Epithelial cell of prostate (primary cell): ENCODE results near the gene SLC38A2.

Source experiments
- DNase-seq: peaks from one replicate; pipeline ENCODE4 v3.0.0-alpha.2; 2011; ENCODE audit warnings: low read depth, low spot score
- H3K27ac ChIP-seq: fragments of 450-650 bp; 2 replicates; pipeline ENCODE4 v1.5.1; 2017; ENCODE audit warnings: mild to moderate bottlenecking

The SLC38A2 gene

GRCh38 chr12:46363582-46364299 is 8.8 kb downstream of the SLC38A2 start:
- DNase-seq: no peak
- peak overlapping the region; percentile 98 for H3K27ac ChIP-seq

GRCh38 chr12:46362895-46363581 is 9.5 kb downstream of the SLC38A2 start:
- DNase-seq: no peak
- peak overlapping the region; percentile 98 for H3K27ac ChIP-seq

- DNase-seq: no peak
- peak overlapping the region; percentile 98 for H3K27ac ChIP-seq
These were observed 10.9 kb downstream of the SLC38A2 start for GRCh38 chr12:46361667-46362034.

- peak overlapping the region; percentile 98 for H3K27ac ChIP-seq
- DNase-seq: no peak
These were observed 11.5 kb downstream of the SLC38A2 start for GRCh38 chr12:46360908-46361666.

GRCh38 chr12:46360370-46360769 is 12.2 kb downstream of the SLC38A2 start:
- H3K27ac ChIP-seq: peak overlapping the region; percentile 98
- no peak for DNase-seq

GRCh38 chr12:46359667-46360280 is 12.8 kb downstream of the SLC38A2 start:
- DNase-seq: no peak
- peak overlapping the region; percentile 98 for H3K27ac ChIP-seq

GRCh38 chr12:46358791-46359666 is 13.5 kb downstream of the SLC38A2 start:
- DNase-seq: no peak
- H3K27ac ChIP-seq: peak overlapping the region; percentile 98

GRCh38 chr12:46358325-46358700 is 14.3 kb downstream of the SLC38A2 start:
- no peak for DNase-seq
- H3K27ac ChIP-seq: peak overlapping the region; percentile 98

- DNase-seq: peak; percentile 87
- peak overlapping the region; percentile 98 for H3K27ac ChIP-seq
These were observed 14.9 kb downstream of the SLC38A2 start for GRCh38 chr12:46357438-46358324.

GRCh38 chr12:46356655-46357437 is 15.7 kb downstream of the SLC38A2 start:
- DNase-seq: no peak

GRCh38 chr12:46354802-46355199 is 17.8 kb downstream of the SLC38A2 start:
- H3K27ac ChIP-seq: no peak overlapping the region
- DNase-seq: no peak

More at GRCh38 chr12:46356655-46357437, 15.7 kb downstream of the SLC38A2 start:
- H3K27ac ChIP-seq: peak overlapping the region; percentile 98

- DNase-seq: no peak
- H3K27ac ChIP-seq: no peak overlapping the region
These were observed 18.3 kb downstream of the SLC38A2 start for GRCh38 chr12:46354111-46354801.

- DNase-seq: no peak
- H3K27ac ChIP-seq: no peak overlapping the region
These were observed 20.5 kb downstream of the SLC38A2 start for GRCh38 chr12:46351886-46352650.

- DNase-seq: no peak
- no peak overlapping the region for H3K27ac ChIP-seq
These were observed 21.4 kb downstream of the SLC38A2 start for GRCh38 chr12:46351138-46351537.

- no peak for DNase-seq
- no peak overlapping the region for H3K27ac ChIP-seq
These were observed 23.3 kb downstream of the SLC38A2 start for GRCh38 chr12:46349253-46349652.

- DNase-seq: no peak
- H3K27ac ChIP-seq: peak overlapping the region; percentile 43
These were observed 29.3 kb downstream of the SLC38A2 start for GRCh38 chr12:46343118-46343852.
